Retina (tissue), 1 donor: ENCODE results near the gene SLC49A4.
A peak's percentile ranks its signal among the peaks of the same experiment; 100 is the strongest.

Source experiments
- DNase-seq: peaks from one replicate; pipeline ENCODE4 v3.0.0-alpha.2; 2016

SLC49A4 gene

DNA sequence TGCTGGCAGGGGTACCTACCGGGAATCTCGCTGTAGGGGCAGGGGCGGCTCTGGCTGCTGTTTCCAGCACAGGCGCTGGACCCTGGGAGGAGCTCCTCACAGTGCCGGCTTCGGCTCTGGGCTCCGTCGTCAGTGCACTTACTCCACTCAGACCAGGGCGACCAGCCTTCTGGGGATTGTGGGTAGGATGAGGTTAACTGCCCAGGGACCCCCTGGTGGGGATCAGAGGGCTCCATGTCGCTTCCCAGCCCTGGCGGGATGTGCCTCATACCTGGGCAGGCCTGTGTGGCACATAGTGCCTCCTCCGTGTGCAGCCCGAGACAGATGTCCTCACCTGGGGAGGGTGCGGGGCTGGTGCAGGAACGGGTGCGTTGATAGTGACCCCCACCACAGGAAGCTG lies 117.0 kb downstream of the SLC49A4 start:
- DNase-seq, result no peak

DNA sequence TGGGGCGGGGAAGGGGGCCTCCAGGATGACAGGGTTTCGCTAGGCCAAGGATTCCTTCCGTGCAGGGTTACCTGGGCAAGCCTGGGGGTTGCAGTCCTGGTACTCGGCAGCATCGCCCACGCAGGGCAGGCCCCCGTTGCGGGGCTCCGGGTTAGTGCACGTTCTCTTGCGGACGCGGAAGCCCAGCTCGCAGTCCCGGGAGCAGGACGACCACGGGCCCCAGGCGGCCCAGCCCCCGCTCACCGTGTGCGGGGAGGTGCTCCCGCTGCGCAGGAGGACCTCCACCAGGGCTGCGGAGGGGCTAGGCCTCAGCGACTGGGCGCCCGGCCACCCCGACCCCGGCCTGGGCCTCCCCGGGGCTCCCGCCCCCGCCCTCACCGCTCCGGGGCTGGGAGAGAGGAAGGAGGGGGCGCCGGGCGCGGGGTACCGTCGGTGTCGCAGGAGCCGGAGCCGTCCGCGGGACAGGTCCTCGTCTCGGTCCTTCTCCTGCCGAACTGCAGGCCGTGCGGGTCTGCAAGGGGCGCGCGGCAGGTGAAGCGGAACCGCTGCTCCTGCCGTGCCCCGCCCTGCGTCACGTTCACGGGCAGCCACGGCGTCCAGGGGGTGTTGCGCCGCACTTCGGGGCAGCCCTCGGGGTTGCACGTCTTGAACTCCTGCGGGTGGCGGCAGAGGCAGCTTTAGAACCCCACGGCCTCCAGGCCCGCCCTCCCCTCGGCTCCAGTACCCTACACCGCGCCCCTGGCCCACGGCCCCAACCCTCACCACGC lies 118.1 kb downstream of the SLC49A4 start:
- no peak for DNase-seq

DNA sequence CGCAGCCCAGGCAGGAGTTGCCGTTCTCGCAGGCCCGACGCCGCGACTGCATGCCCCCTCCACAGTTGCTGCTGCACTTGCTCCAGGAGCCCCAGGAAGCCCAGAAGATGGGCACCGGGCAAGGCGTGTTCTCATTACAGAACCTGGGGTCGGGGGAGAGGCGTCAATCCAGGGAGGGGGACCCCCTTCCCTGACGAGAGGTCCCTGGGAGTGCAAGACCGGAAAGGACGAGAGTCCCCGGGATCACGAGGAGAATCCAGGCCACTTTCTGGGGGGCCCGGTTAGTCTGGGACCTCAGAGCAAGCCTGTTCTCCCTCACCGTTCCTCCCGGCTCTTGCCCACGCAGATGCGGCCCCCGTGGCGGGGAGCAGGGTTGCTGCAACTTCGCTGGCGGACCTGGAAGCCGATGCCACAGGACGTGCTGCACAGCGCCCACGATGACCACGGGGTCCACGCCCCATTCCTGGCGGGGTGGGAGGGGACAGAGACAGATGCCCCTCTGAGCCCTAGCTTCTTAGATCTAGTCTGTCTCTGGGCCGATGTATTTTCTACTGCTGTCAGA lies 118.8 kb downstream of the SLC49A4 start:
- DNase-seq, result no peak

DNA sequence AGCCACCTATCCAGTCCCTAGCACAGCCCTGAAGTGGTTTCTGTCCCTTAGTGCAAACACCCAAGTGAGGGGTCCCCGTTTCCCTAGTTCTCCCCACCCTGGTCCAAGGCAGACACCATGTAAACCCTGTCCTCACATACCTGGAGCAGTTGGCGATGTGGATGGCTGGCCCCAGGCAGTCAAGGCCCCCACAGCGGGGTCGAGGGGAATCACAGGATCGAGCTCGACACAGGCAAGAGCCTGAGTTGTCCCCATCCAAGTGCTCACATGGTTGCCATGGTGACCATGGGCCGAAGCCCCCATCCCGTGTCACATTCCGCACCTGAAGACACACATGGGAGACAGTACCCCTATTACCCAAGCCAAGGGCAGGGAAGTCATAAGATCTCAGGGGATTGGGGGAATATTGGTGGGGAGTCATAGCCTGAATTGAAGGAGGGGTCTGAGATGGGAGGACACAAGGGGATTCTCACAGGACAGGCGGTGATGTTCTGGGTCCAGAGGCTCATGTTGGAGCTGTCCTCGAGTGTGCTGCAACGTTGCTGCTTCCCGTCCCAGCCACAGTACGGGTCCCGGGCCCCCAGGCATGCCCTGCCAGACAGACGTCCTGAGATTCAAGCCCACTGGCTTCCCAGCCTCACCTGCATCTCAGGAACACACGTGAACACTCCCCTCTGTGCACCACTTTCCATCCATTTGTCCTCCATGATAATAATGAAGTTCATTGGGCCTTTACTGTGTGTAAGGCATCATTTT lies 120.6 kb downstream of the SLC49A4 start:
- no peak for DNase-seq

DNA sequence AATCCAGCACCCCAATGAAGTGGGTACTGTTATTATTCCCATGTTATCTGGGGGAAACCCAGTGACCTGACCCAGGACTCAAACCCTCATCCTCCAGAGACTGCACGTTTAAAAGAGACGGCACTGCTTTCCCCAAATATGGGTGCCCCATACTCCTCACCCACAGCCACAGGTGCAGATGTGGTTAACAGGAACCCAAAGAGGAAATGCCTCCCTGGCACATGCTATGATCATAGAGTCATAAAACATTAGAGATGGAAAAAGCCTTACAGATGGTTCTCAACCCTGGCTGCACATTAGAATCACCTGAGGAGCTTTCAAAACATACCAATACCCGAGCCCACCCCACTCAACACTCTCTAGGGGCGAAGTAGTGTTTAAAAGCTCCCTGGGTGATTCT lies 121.2 kb downstream of the SLC49A4 start:
- no peak for DNase-seq

DNA sequence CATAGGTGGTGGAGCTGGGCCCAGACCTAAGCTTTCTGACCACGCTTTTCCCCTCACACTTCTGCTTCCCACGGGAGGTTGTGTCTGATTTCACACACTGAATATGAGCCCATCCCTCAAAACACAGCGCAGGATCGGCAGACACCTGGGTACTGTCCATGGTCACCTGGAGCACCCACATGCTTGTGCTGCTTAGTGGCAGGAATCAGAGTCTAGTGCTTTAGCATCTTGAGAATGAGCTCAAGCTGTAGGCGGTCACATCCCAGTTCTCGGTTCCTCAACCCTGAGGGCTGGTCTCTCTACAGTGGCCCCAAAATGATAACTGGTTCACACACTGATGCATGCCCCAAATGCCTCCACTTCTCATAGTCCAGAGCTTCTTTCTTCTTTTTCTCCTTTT lies 121.7 kb downstream of the SLC49A4 start:
- DNase-seq, result no peak

DNA sequence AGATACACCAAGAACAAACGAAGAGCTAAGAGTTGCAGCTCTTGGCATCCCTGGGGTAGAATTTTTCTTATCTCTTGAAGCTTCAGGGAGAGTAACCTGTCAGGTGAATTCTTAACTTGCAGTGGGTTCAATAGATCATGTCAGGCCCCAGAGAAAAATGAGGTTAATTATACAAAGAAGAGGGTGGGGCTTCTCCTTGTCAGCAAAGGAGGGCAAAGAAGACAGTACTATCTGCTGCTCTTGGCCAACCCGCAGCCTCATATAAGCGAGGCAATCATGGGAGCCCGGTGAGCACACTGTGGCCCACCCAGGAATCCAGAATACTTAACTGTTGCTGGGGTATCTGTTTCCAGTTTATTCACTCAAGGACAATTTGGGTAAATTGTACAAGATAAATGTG lies 122.5 kb downstream of the SLC49A4 start:
- no peak for DNase-seq

DNA sequence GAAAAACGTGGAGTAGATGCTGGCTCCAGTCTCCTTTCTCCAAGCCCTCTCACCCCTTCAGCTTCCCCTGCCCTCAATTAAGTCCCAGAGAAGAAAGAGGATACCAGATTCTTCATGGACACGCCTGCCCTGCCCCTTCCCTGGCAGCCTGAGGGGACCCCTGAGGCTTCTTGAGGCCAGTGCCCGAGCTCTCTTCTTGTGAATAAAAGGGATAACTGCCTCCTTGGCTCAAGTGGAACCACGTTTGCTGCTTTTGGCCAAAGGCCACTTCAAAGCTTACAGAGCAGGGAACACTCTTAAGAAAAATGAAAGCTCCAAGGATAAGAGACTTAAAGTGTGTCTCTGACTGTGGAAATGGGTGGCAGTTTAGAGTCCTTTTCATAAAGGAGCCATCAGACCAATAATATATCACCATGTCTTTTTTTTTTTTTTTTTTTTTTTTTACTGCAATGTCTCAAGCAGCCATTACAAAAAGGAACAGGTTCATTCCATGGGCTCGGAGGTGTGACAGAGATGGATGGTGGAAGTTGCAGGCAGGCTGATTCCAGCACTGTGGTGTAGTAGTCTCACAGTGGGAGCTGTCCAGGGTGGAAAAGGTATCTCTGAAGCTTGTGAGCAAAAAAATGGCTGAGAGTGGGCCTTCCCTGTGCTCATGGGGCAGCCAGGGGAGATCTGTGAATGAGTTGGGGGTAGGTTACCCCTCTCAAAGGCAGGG lies 123.9 kb downstream of the SLC49A4 start:
- no peak for DNase-seq

DNA sequence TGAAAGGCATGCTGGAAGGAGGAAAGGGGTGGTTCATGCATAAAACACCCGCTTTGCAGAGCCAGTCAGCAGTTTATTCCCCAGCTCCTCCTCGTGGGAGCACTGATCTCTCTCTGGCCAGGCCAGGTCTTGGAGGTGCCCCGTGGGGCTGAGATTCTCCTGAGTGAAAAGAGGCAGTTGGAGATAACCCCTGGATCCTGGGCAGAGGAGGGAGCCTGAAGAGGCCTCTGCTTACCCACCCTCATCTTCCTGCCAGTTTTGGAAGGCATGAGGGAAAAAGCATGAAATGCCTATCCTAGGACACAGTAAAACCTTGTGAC lies 124.4 kb downstream of the SLC49A4 start:
- no peak for DNase-seq

DNA sequence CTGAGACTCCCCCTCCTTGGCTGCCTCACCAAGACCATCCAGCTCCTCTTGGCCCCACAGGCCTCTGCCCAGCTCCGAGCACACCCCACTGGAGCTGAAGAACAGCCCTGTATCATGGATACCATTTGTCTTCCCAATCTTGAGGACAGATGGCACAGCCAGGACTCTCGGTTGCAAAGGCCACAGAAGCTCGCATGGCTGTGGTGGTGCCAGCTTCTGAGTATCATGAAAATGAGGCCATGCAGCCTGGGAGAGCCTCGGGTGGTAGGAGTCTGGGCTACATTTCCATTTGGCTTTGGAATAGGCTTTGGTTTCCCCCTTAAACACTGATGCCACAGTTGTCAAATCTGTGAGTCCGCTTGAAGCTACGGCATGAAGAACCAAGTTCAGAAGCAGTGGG lies 126.1 kb downstream of the SLC49A4 start:
- DNase-seq, result no peak

DNA sequence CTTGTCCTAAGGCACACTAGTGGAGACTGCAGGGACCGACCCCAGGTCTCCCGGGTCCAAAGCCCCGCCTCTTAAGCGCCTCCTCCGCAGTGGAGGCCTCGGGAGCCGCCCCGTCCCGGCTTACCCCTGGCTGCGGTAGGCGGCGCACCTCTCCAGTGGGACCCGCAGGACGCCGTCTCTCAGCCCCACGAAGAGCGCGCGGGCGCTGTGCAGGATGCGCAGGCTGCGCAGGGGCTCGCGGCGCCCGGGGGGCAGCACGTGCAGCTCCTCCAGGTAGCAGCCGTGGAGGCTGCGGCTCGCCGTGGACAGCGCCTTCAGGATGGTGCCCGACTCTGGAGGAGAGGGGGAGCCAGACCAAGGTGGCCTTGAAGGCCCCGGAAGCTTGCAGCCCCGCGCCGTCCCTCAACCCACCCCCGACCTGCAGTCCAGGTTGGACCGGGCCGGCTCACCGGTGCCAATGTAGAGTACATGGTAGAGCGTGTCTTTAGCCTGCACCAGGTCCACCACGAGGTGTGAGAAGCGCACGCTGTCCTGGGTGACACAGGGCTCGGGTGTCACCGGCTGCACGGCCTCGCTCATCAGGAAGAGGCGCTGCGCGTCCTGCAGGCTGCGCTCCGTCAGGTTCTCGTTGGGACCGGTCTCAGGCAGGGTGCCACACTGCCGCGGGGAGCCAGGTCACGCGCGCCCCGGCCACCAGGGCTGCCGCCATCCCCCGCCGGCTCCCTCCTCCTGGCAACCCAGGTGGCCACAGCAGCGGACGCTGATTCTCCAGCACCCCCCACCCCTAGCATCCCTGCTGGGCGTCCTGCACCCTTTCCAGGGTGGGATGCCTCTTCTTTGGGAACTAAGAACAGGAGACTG lies 127.2 kb downstream of the SLC49A4 start:
- peak; percentile 70 for DNase-seq

DNA sequence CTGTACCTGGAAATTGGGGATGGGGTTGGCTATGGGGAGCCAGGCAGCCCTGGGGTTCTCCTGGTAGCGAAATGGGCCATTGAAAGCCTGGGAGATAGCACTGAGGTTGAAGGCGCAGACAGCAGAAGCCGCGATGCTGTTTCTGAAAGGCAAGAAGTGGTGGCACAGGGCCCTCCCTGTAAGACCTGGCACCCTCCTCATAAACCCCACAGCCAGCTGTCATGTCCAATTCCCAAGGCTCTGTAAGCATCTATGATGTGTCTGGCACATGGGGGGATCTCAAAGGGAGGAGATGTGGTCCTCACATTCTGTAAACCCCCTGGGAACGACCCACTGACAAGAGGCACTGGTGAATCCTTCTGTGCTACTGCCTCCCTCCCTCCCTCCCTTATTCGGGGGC lies 128.7 kb downstream of the SLC49A4 start:
- no peak for DNase-seq

DNA sequence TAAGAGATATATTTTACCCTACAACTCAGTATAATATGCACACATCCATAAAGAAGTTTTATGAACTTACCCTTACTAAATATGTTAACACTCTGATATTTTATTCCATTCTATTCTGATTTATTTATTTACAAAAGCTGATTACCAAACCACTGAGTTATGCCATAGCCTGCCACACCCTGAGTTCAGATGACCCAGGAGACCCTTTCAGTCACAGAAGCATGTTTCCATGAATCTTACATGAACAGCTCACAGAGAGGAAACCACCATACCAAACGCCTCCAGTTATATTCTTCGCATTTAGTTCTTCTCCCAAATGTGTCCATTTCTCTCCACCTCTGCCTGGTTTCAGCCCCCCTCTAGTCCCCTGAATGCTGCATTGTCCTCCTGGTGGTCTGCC lies 129.2 kb downstream of the SLC49A4 start:
- DNase-seq, result no peak

DNA sequence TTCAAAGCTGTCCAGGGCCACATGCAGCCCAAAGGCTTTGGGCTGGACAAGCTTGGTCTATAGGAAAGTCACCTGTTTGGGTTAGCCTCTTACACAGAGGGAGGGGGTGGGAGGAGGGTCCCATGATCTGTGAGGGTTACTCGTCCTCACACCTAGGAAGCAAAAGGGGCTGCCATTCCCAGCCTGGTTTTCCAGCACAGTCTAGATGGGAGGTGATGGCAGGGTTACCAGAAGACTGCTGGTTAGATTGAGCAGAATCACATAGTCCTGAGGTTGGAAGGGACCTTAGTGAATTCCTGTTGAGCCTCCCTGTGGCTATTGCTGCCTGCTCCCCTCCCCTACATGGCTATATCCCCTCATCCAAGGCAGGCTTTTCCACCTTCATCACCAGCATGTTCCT lies 130.9 kb downstream of the SLC49A4 start:
- no peak for DNase-seq

DNA sequence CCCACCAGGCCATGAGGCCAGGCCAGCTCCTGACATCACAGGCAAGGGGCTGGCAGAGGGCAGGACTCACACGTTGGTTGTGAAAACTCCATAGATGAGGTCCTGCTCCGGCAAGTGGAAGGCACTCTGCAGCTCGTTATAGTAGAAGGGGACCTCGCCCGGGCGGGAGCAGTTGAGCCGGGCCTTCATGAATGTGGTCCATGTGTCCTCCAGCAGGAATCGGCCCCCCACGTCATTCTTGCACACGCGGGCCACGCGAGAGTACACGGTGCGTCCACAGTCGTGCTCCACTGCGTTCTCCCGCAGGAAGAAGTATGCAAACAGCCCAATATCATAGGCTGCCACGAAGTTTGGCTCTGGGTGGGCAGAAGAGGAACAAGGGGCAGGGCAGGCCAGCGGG lies 131.5 kb downstream of the SLC49A4 start:
- DNase-seq, result no peak

DNA sequence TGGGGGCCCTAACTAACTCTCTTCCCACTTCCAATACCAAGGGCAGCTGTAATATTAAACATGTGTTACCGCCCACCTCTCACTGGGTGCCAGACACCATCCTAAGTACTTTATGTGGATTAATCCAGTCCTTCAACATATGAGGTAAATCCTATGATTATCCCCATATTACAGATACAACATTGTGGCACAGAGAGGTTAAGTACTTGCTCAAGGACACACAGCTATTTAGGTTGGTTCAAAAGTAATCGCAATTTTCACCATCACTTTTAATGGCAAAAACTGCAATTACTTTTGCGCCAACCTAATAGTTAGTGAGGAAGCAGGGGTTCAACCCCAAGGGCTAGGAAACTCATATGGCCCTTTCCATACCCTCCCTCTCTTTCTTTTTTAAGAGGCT lies 131.9 kb downstream of the SLC49A4 start:
- no peak for DNase-seq

DNA sequence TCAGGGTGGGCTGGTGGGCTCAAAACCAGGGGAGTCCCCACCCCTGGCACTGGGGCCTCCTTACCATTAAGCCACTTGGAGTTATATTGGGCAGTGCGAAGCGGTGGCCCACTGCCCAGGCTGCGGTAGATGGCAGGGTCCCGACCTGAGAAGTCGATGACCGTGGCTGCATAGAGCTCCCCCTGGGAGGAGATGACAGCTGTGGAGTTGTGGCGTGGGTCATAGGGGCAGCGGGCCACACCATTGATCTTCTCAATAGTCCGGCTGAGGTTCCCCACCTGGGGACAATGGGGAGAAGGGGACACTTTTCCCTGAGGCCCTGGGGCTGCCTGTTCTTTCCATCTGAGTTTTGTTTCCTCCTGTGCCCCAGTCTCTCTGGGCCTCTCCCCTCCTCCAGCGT lies 132.9 kb downstream of the SLC49A4 start:
- DNase-seq, result no peak

DNA sequence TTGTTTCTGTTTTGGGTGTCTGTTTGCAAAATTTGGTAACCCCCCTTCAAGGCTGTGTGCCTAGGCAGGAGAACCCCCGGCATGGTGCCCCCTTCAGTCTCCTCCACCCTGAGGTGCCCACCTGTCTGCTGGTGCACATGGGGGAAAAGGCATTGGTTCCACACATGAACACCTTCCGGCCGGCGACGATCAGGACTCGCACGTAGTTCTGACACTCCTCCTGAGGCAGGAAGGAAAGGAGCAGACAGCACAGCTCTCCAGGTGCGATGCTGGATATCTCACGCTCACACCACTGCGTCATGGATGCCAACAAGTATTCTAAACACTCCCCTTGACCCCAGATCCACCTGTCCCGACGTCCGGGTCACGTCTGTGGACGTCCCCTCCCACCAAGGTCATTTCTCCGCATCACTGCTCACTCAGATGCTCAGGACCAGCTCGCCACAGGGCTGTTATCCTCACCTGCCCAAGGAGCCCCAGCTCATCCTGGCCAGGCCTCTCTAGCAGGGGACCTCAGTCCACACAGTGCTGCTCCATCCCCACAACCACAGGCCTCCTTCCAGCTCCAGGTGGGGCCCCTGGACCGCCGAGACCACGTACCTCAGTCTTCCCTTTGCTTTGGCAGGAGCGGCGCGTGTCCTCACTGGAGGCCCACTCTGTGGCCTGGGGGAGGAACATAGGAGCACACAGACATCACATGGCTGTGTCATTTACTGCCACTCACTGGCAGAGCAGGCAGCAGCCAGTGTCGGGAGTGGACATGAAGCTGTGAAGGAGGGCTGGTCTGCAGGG lies 133.7 kb downstream of the SLC49A4 start:
- DNase-seq, result no peak

DNA sequence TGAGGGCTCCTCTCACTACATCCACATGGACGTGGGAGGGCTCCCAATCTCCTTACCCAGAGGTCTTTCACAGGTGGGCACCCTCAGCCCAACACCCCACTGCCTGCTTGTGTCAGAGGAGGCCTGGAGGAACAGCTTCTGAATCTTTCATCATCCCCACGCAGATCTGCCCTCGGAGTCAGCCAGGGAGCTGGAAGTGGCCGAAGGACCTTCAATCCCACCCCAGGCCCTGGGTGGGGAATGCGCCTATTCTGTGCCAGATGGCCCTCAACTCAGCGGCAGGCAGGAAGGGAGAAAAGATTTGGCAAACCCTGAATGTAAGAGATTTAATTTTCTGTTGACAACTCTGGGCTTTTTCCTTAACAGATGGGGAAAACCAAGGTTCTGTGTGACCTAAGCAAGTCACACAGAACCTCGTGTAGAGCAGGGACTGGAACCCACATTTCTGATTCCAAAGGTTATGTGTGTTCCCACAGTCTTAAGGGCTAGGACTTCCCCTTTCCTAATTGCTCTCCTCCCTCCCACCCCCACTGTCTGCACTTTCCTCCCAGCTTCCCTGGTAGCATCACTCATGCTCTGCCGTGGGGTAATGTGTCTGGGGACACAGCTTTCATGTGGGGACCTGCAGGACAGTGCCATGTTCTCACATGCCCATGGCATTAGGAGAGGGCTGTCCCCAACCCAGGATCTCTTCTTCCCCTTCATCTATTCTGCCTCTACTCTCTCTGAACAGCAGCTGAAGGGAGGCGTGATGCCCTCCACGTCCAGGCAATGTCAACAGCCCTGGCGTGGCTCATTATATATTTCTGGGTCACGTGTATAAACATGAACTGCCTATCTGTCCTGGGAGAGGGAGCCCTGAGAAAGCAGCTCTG lies 134.6 kb downstream of the SLC49A4 start:
- peak; percentile 44 for DNase-seq

DNA sequence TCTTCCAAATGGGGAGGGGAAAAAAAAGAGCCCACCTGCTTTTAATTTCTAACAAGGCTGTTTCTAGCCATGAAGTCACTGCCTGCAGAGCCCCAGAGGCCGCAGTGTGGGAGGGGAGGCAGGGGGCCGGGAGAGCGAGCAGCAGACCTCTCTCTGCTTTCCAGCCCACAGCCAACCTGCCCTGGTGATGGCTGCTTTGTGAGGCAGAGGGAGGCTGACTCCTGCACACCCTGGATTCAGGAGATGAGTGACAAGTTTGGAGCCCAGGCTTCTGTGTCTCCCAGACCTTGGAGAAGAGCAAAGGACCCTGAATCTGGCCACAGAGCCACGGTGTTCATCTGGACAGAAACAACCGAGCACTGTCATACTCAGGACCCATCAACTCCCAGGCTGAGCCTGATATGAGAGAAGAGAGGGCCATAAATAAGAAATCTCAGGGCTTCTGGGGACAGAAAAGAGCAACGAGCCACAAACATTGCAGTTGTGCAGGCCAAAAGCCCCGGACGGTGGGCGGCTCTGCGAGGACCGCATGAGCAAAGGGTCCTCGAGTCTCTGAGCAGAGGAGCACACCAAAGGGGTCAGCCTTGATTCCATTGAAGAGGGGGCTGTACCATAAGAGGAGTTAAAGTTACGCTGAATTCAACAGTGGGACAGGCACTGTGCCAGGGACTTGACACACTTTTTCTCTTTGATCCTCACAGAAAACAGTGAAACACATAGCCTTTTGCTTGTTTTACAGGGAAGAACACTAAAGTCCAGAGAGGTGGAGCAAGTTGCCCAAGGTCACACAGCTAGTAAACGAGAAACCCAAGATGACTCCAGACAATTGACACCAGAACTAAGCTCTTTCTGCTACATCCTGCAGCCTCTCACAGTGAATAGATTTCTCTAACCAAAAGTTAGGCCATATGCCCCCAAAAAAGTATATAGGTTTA lies 135.5 kb downstream of the SLC49A4 start:
- peak; percentile 60 for DNase-seq
